ENCODE measurements around the gene NTN1.

GRCh38 chr17:9206741-9207332 lies 185.5 kb downstream of the NTN1 start:
- TF ChIP-seq POLR2A (IDR thresholded peaks at IDR 0.05) (no peak), CTCF (IDR thresholded peaks at IDR 0.05) (no peak)
